GM23338 (cell line): ENCODE measurements around the gene IRF2BPL. TPM values are rescaled to one million over a fixed set of nuclear protein-coding genes. Genes with fewer than 3 reads are reported as not detected.

ENCODE experiments used
- ATAC-seq: fragments of 200-7000 bp; cut with Tn5 transposase; 3 replicates; pipeline ENCODE4 v1.9.1; 2020
- DNase-seq: peaks from one replicate; pipeline ENCODE4 v3.0.0-alpha.2; 2015; ENCODE audit warnings: low spot score
- H2AFZ ChIP-seq: fragments of 200-600 bp; sonication (generic); 2 replicates; pipeline ENCODE4 v1.8.0; 2016; ENCODE audit warnings: antibody characterized with exemption, mild to moderate bottlenecking, moderate library complexity
- H3F3A ChIP-seq: fragments of 200-600 bp; sonication (generic); replicated peaks from 2 replicates; pipeline ENCODE4 v1.8.0; 2017; ENCODE audit warnings: antibody characterized with exemption, mixed run types, low read depth
- H3K27ac ChIP-seq: fragments of 200-600 bp; sonication (generic); 2 replicates; pipeline ENCODE4 v1.6.1; 2016; ENCODE audit warnings: low read depth
- H3K27me3 ChIP-seq: fragments of 200-600 bp; sonication (generic); 2 replicates; pipeline ENCODE4 v1.8.0; 2016; ENCODE audit warnings: mild to moderate bottlenecking, mixed run types, moderate library complexity; ENCODE audit not compliant: insufficient read depth
- H3K36me3 ChIP-seq: fragments of 200-600 bp; sonication (generic); 2 replicates; pipeline ENCODE4 v1.8.0; 2016; ENCODE audit warnings: mild to moderate bottlenecking; ENCODE audit not compliant: insufficient read depth
- H3K4me1 ChIP-seq: fragments of 200-600 bp; sonication (generic); 2 replicates; pipeline ENCODE4 v1.8.0; 2016; ENCODE audit warnings: mild to moderate bottlenecking, moderate library complexity; ENCODE audit not compliant: insufficient read depth
- H3K4me2 ChIP-seq: fragments of 200-600 bp; sonication (generic); 2 replicates; pipeline ENCODE4 v1.7.1; 2017; ENCODE audit warnings: mixed run types
- H3K4me3 ChIP-seq: fragments of 200-600 bp; sonication (generic); 2 replicates; pipeline ENCODE4 v1.6.1; 2016; ENCODE audit warnings: mixed run types
- H3K79me2 ChIP-seq: fragments of 200-600 bp; sonication (generic); replicated peaks from 2 replicates; pipeline ENCODE4 v1.8.0; 2017; ENCODE audit warnings: mild to moderate bottlenecking; ENCODE audit not compliant: insufficient read depth
- H3K9me2 ChIP-seq: fragments of 200-600 bp; sonication (generic); 2 replicates; pipeline ENCODE4 v1.8.0; 2017; ENCODE audit not compliant: insufficient read depth
- H4K20me1 ChIP-seq: fragments of 200-600 bp; sonication (generic); replicated peaks from 2 replicates; pipeline ENCODE4 v1.8.0; 2017; ENCODE audit warnings: mild to moderate bottlenecking; ENCODE audit not compliant: insufficient read depth
- H3K27ac Mint-ChIP-seq: 2 replicates; pipeline ENCODE4 v1.8.0; 2020; ENCODE audit warnings: inconsistent platforms, mild to moderate bottlenecking, moderate library complexity, mixed read lengths
- H3K27me3 Mint-ChIP-seq: 3 replicates; pipeline ENCODE4 v1.8.0; 2022; ENCODE audit warnings: low read depth, mild to moderate bottlenecking, moderate library complexity, mixed read lengths, inconsistent platforms; ENCODE audit not compliant: insufficient read depth, poor library complexity
- H3K36me3 Mint-ChIP-seq: 3 replicates; pipeline ENCODE4 v1.8.0; 2021; ENCODE audit warnings: low read depth, mild to moderate bottlenecking, inconsistent platforms, moderate library complexity, mixed read lengths
- H3K4me1 Mint-ChIP-seq: 3 replicates; pipeline ENCODE4 v1.8.0; 2020; ENCODE audit warnings: mild to moderate bottlenecking, inconsistent platforms, mixed read lengths
- H3K4me3 Mint-ChIP-seq: 3 replicates; pipeline ENCODE4 v1.8.0; 2021; ENCODE audit warnings: moderate library complexity, mild to moderate bottlenecking, inconsistent platforms, mixed read lengths
- H3K9me3 Mint-ChIP-seq: 3 replicates; pipeline ENCODE4 v1.8.0; 2020; ENCODE audit warnings: moderate library complexity, mild to moderate bottlenecking, inconsistent platforms, mixed read lengths
- CREB1 ChIP-seq: fragments of 250-450 bp; sonication (Bioruptor Pico); IDR thresholded peaks from 2 replicates; pipeline ENCODE4 v1.5.0; 2020; ENCODE audit warnings: low read depth, mild to moderate bottlenecking, moderate library complexity
- EZH2 ChIP-seq: fragments of 200-600 bp; sonication (generic); IDR thresholded peaks from one replicate; pipeline ENCODE4 v1.8.0; 2017; ENCODE audit warnings: antibody characterized with exemption, mild to moderate bottlenecking, low read depth; ENCODE audit not compliant: unreplicated experiment
- EZH2phosphoT487 ChIP-seq: fragments of 200-600 bp; sonication (generic); IDR thresholded peaks from one replicate; pipeline ENCODE4 v1.8.1; 2018; ENCODE audit warnings: antibody characterized with exemption; ENCODE audit not compliant: unreplicated experiment
- JUNB ChIP-seq: IDR thresholded peaks from one replicate; pipeline ENCODE4 v1.6.1; 2016; ENCODE audit warnings: antibody characterized with exemption; ENCODE audit not compliant: unreplicated experiment
- NANOG ChIP-seq: IDR thresholded peaks from 2 replicates; pipeline ENCODE4 v1.6.1; 2016; ENCODE audit warnings: antibody characterized with exemption, borderline replicate concordance
- POLR2AphosphoS5 ChIP-seq: IDR thresholded peaks from 2 replicates; pipeline ENCODE4 v1.6.1; 2016; ENCODE audit warnings: antibody characterized with exemption, low read depth
- REST ChIP-seq: IDR thresholded peaks from one replicate; pipeline ENCODE4 v1.6.1; 2018; ENCODE audit warnings: antibody characterized with exemption; ENCODE audit not compliant: unreplicated experiment
- STAT1 ChIP-seq: IDR thresholded peaks from one replicate; pipeline ENCODE4 v1.6.1; 2016; ENCODE audit warnings: antibody characterized with exemption; ENCODE audit not compliant: unreplicated experiment
- ZNF114 ChIP-seq: fragments of 250-450 bp; sonication (Bioruptor Pico); IDR thresholded peaks from 2 replicates; pipeline ENCODE4 v1.5.0; 2020; ENCODE audit warnings: mild to moderate bottlenecking, moderate library complexity
- ZNF331 ChIP-seq: fragments of 250-450 bp; sonication (Bioruptor Pico); IDR thresholded peaks from 2 replicates; pipeline ENCODE4 v1.5.0; 2020; ENCODE audit warnings: low read depth, mild to moderate bottlenecking, moderate library complexity
- ZNF462 ChIP-seq: fragments of 250-450 bp; sonication (Bioruptor Pico); IDR thresholded peaks from 2 replicates; pipeline ENCODE4 v1.5.0; 2020; ENCODE audit warnings: mild to moderate bottlenecking, moderate library complexity
- polyA plus RNA-seq: library from polyadenylated mRNA; unstranded; fragments of >200 nt; fragmentation: Nextera tagmentation; extraction: Ambion mirVana; gene quantifications from 2 replicates; pipeline ENCODE4 v1.2.1, GENCODE V29; 2016
- total RNA-seq: library from RNA; depleted of rRNA; stranded (reverse); fragments of >200 nt; shearing (Covaris generic); gene quantifications from 2 replicates; pipeline ENCODE4 v1.2.3, GENCODE V29; 2014
- TF ChIP-seq, protein P1 (sequence below), 2 experiments: fragments of 200-600 bp in 1 of 2; sonication (generic) in 1 of 2; conservative IDR thresholded peaks; 2 replicates each; pipeline versions ENCODE4 v1.5.1 to v1.6.1; 2016 to 2017; ENCODE audit warnings: antibody characterized with exemption in 2 of 2, low read depth in 2 of 2, mild to moderate bottlenecking in 2 of 2, moderate library complexity in 1 of 2
- TF ChIP-seq, protein P2 (sequence below): IDR thresholded peaks from 2 replicates; pipeline ENCODE4 v1.6.1; 2016; ENCODE audit warnings: antibody characterized with exemption

IRF2BPL gene
- total and polyA plus RNA-seq, 2 experiments from 2014 or later = 11.2 to 119 TPM

- no peak for DNase-seq
- no peaks in the 10 kb centered on the region for H3K9me3 Mint-ChIP-seq
Observed at GRCh38 chr14:77071938-77072388, 43.5 kb upstream of the IRF2BPL start.

More at GRCh38 chr14:77071938-77072388, 43.5 kb upstream of the IRF2BPL start:
- Histone ChIP-seq H3K4me2 (no peak overlapping the region), H3K79me2 (no peaks in the 10 kb centered on the region), H4K20me1 (no peaks in the 10 kb centered on the region), H3K36me3 (no peaks in the 10 kb centered on the region), H3K4me3 (no peak overlapping the region), H3F3A (peaks cover 3% of the 10 kb centered on the region; the same call in 1 of the 2 replicates), H3K9me2 (no peaks in the 10 kb centered on the region), H2AFZ (peak overlapping the region; percentile 79; the same call in 1 of the 2 replicates), H3K27ac (no peak overlapping the region), H3K4me1 (peaks cover 23% of the 10 kb centered on the region), H3K27me3 (no peaks in the 10 kb centered on the region)
- H3K36me3 Mint-ChIP-seq = no peaks in the 10 kb centered on the region
- no peak for TF ChIP-seq REST
- TF ChIP-seq EZH2 = no peak
- TF ChIP-seq ZNF331 (CRISPR knock-in tag) = no peak
- no peak for TF ChIP-seq CREB1 (CRISPR knock-in tag)
- TF ChIP-seq, protein P1, sequence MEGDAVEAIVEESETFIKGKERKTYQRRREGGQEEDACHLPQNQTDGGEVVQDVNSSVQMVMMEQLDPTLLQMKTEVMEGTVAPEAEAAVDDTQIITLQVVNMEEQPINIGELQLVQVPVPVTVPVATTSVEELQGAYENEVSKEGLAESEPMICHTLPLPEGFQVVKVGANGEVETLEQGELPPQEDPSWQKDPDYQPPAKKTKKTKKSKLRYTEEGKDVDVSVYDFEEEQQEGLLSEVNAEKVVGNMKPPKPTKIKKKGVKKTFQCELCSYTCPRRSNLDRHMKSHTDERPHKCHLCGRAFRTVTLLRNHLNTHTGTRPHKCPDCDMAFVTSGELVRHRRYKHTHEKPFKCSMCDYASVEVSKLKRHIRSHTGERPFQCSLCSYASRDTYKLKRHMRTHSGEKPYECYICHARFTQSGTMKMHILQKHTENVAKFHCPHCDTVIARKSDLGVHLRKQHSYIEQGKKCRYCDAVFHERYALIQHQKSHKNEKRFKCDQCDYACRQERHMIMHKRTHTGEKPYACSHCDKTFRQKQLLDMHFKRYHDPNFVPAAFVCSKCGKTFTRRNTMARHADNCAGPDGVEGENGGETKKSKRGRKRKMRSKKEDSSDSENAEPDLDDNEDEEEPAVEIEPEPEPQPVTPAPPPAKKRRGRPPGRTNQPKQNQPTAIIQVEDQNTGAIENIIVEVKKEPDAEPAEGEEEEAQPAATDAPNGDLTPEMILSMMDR (conservative IDR thresholded peaks at IDR 0.05; ENCODE audit: low read depth in 2 of 2) = no peak
- TF ChIP-seq STAT1 = no peak
- no peak for TF ChIP-seq EZH2phosphoT487
- no peak for TF ChIP-seq JUNB
- TF ChIP-seq, protein P2, sequence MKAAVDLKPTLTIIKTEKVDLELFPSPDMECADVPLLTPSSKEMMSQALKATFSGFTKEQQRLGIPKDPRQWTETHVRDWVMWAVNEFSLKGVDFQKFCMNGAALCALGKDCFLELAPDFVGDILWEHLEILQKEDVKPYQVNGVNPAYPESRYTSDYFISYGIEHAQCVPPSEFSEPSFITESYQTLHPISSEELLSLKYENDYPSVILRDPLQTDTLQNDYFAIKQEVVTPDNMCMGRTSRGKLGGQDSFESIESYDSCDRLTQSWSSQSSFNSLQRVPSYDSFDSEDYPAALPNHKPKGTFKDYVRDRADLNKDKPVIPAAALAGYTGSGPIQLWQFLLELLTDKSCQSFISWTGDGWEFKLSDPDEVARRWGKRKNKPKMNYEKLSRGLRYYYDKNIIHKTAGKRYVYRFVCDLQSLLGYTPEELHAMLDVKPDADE = no peak
- no peak for TF ChIP-seq ZNF462
- no peak for TF ChIP-seq ZNF114
- TF ChIP-seq POLR2AphosphoS5 = no peak
- no peak for TF ChIP-seq NANOG
- peaks cover 37% of the 10 kb centered on the region for H3K4me1 Mint-ChIP-seq
- peaks cover 17% of the 10 kb centered on the region for H3K27me3 Mint-ChIP-seq
- no peak for ATAC-seq
- H3K27ac Mint-ChIP-seq = no peak overlapping the region
- H3K4me3 Mint-ChIP-seq = no peak overlapping the region
